Uterus (tissue), 4 donors: ENCODE results near the gene FOXK1. TPM values are rescaled to one million over a fixed set of nuclear protein-coding genes. Genes with fewer than 3 reads are reported as not detected.
A peak's percentile ranks its signal among the peaks of the same experiment; 100 is the strongest.

Source experiments
- DNase-seq, 2 donors: peaks; one replicate each; pipeline ENCODE4 v3.0.0-alpha.2; 2019 to 2020
- H3K27ac ChIP-seq, 2 donors: fragments of 200-600 bp; sonication (generic); 1 replicate in 1 of 2; 2 replicates in 1 of 2; pipeline ENCODE4 v1.5.1; 2016 to 2018
- H3K27me3 ChIP-seq, 2 donors: fragments of 200-600 bp; sonication (generic); one replicate each; pipeline ENCODE4 v1.5.1; 2018 to 2019; ENCODE audit warnings: control low read depth in 1 of 2
- H3K36me3 ChIP-seq, 2 donors: fragments of 200-600 bp; sonication (generic); one replicate each; pipeline ENCODE4 v1.5.1; 2019; ENCODE audit warnings: control low read depth in 1 of 2
- H3K4me1 ChIP-seq, 2 donors: fragments of 200-600 bp; sonication (generic); one replicate each; pipeline ENCODE4 v1.5.1; 2018 to 2019; ENCODE audit warnings: control low read depth in 1 of 2
- H3K4me3 ChIP-seq, 2 donors: fragments of 200-600 bp; sonication (generic); 1 replicate in 1 of 2; 2 replicates in 1 of 2; pipeline ENCODE4 v1.5.1; 2018 to 2019; ENCODE audit warnings: mild to moderate bottlenecking in 1 of 2
- H3K9me3 ChIP-seq, 2 donors: fragments of 200-600 bp; sonication (generic); one replicate each; pipeline ENCODE4 v1.5.1; 2019; ENCODE audit warnings: control low read depth in 1 of 2
- POLR2A ChIP-seq, 2 donors: fragments of 450-650 bp; IDR thresholded peaks; one replicate each; pipeline ENCODE4 v1.6.1; 2016; ENCODE audit warnings: antibody characterized with exemption in 2 of 2, mild to moderate bottlenecking in 1 of 2, moderate library complexity in 1 of 2
- intact Hi-C: fragments of 100-400 bp; cut with DNase I; formaldehyde crosslinking; loops from one replicate; pipeline ENCODE4 v1.15.1; 2023; ENCODE audit warnings: low total_unique reads
- total RNA-seq, 4 donors: library from RNA; depleted of rRNA in 3 of 4; stranded (reverse); fragments of >200 nt in 3 of 4; gene quantifications; one replicate each; pipeline versions ENCODE4 v1.1.0 to v1.2.4, GENCODE V29; 2014 to 2023
- TF ChIP-seq, protein P1 (sequence below), 4 experiments: fragments of 200-600 bp in 2 of 4; fragments of 450-650 bp in 2 of 4; sonication (generic) in 2 of 4; IDR thresholded peaks; one replicate each; pipeline ENCODE4 v1.5.1; 2016 to 2019; ENCODE audit warnings: antibody characterized with exemption in 4 of 4, mild to moderate bottlenecking in 2 of 4, moderate library complexity in 1 of 4
- donor health status: DM: yes; HTN: yes; CAD: no.

The FOXK1 gene
- total RNA-seq, 4 donors from 2014 or later, result 9.0 to 64.1 (median 21.5) TPM

- intact Hi-C loops, result no loop called here
- H3K4me3 ChIP-seq, result no peak overlapping the region
Observed at GRCh38 chr7:4648111-4648510, 34.0 kb upstream of the FOXK1 start.

GRCh38 chr7:4650433-4651047 is 31.6 kb upstream of the FOXK1 start:
- DNase-seq, result peak; percentile 28 to 54
- H3K36me3 ChIP-seq, result no peaks in the 10 kb centered on the region
- no peaks in the 10 kb centered on the region for H3K27me3 ChIP-seq
- TF ChIP-seq, protein P1, sequence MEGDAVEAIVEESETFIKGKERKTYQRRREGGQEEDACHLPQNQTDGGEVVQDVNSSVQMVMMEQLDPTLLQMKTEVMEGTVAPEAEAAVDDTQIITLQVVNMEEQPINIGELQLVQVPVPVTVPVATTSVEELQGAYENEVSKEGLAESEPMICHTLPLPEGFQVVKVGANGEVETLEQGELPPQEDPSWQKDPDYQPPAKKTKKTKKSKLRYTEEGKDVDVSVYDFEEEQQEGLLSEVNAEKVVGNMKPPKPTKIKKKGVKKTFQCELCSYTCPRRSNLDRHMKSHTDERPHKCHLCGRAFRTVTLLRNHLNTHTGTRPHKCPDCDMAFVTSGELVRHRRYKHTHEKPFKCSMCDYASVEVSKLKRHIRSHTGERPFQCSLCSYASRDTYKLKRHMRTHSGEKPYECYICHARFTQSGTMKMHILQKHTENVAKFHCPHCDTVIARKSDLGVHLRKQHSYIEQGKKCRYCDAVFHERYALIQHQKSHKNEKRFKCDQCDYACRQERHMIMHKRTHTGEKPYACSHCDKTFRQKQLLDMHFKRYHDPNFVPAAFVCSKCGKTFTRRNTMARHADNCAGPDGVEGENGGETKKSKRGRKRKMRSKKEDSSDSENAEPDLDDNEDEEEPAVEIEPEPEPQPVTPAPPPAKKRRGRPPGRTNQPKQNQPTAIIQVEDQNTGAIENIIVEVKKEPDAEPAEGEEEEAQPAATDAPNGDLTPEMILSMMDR (IDR thresholded peaks at IDR 0.05), result no peak
- TF ChIP-seq POLR2A (IDR thresholded peaks at IDR 0.05), result no peak
- H3K4me1 ChIP-seq, result no peaks in the 10 kb centered on the region
- H3K27ac ChIP-seq, result peak overlapping the region; percentile 32 to 65
- no peak overlapping the region for H3K4me3 ChIP-seq
- intact Hi-C loops, result no loop called here
- H3K9me3 ChIP-seq, result no peaks in the 10 kb centered on the region

More at GRCh38 chr7:4648111-4648510, 34.0 kb upstream of the FOXK1 start:
- no peak for DNase-seq
- Histone ChIP-seq H3K27me3 (no peaks in the 10 kb centered on the region), H3K9me3 (no peaks in the 10 kb centered on the region), H3K36me3 (no peaks in the 10 kb centered on the region), H3K27ac (no peak overlapping the region), H3K4me1 (no peaks in the 10 kb centered on the region)
- TF ChIP-seq, protein P1 (IDR thresholded peaks at IDR 0.05), result no peak
- no peak for TF ChIP-seq POLR2A (IDR thresholded peaks at IDR 0.05)

DNA sequence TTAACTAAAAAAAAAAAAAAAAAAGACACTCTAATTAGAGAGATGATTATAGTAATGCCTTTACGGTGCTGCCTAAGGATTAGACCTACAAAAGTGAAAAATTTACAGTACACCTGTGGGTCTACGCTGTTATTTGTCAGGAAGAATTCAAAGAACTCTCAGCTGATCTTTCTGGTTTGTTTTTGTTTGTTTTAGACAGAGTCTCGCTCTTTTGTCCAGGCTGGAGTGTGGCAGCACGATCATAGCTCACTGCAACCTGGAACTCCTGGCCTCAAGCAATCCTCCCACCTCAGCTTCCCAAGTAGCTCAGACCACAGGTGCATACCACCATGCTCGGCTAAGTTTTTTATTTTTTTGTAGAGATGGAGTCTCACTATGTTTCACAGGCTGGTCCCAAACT is 28.3 kb upstream of the FOXK1 start:
- DNase-seq, result no peak
- Histone ChIP-seq H3K27me3 (no peaks in the 10 kb centered on the region), H3K4me3 (no peak overlapping the region), H3K9me3 (no peaks in the 10 kb centered on the region), H3K36me3 (no peaks in the 10 kb centered on the region), H3K4me1 (no peaks in the 10 kb centered on the region), H3K27ac (no peak overlapping the region)
- no peak for TF ChIP-seq POLR2A (IDR thresholded peaks at IDR 0.05)
- TF ChIP-seq, protein P1 (IDR thresholded peaks at IDR 0.05), result no peak
- intact Hi-C loops, result no loop called here

DNA sequence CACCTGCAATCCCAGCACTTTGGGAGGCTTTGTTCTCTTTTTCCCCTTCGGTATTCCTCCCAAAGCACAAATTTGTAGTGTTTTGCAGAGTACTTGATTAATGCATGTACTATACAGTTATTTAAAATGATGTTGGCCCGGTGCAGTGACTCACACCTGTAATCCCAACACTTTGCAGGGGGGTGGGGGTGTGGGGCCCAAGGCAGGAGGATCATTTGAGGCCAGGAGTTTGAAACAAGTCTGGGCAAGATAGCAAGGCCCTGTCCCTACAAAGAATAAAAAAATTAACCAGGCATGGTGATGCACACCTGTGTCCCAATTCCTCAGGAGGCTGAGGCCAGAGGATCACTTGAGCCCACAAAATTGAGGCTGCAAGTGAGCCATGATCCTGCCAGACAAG is 26.8 kb upstream of the FOXK1 start:
- TF ChIP-seq, protein P1 (IDR thresholded peaks at IDR 0.05), result no peak
- no peak for TF ChIP-seq POLR2A (IDR thresholded peaks at IDR 0.05)

DNA sequence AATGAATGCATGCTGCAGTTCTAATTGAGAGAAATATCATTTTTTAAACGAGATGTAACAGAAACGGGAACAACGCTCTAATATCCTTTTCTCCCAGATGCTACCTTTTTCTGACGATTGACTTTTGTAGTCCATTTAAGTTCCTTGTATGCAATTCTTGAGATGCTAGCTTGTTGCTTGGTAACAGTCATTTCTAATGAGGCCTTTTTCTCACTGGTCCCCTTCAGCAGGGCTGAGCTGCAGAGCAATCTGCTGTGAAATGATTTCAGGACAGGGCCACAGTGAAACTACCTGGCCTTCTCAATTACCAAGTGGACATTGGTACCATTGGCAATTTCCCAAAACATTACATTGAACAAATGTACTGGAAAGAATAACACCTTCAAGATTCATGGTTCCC is 26.2 kb upstream of the FOXK1 start:
- H3K4me1 ChIP-seq, result no peaks in the 10 kb centered on the region
- TF ChIP-seq, protein P1 (IDR thresholded peaks at IDR 0.05), result no peak
- no peak for TF ChIP-seq POLR2A (IDR thresholded peaks at IDR 0.05)
- H3K27ac ChIP-seq, result no peak overlapping the region
- DNase-seq, result no peak
- intact Hi-C loops, result no loop called here
- H3K36me3 ChIP-seq, result no peaks in the 10 kb centered on the region
- no peaks in the 10 kb centered on the region for H3K9me3 ChIP-seq
- no peaks in the 10 kb centered on the region for H3K27me3 ChIP-seq
- H3K4me3 ChIP-seq, result no peak overlapping the region

More for the DNA sequence above, 26.8 kb upstream of the FOXK1 start:
- Histone ChIP-seq H3K27me3 (no peaks in the 10 kb centered on the region), H3K4me3 (no peak overlapping the region), H3K27ac (no peak overlapping the region), H3K4me1 (no peaks in the 10 kb centered on the region), H3K9me3 (no peaks in the 10 kb centered on the region), H3K36me3 (no peaks in the 10 kb centered on the region)
- no peak for DNase-seq
- intact Hi-C loops, result no loop called here
